Nephron progenitor cell (in vitro differentiated cells): ENCODE results near the gene ANXA11.
A peak's percentile ranks its signal among the peaks of the same experiment; 100 is the strongest.

ENCODE experiments used
- DNase-seq: peaks from one replicate; pipeline ENCODE4 v3.0.0; 2021
- H3K27ac Mint-ChIP-seq: 2 replicates; pipeline ENCODE4 v1.8.0; 2021; ENCODE audit warnings: mild to moderate bottlenecking, moderate library complexity, mixed read lengths
- H3K27me3 Mint-ChIP-seq: 2 replicates; pipeline ENCODE4 v1.8.0; 2021; ENCODE audit warnings: mild to moderate bottlenecking, low read depth, mixed read lengths; ENCODE audit not compliant: poor library complexity
- H3K36me3 Mint-ChIP-seq: 2 replicates; pipeline ENCODE4 v1.8.0; 2021; ENCODE audit warnings: low read depth, mixed read lengths
- H3K4me1 Mint-ChIP-seq: 2 replicates; pipeline ENCODE4 v1.8.0; 2021; ENCODE audit warnings: mixed read lengths
- H3K4me3 Mint-ChIP-seq: 2 replicates; pipeline ENCODE4 v1.8.0; 2021; ENCODE audit warnings: mild to moderate bottlenecking, moderate library complexity, mixed read lengths
- H3K9me3 Mint-ChIP-seq: 2 replicates; pipeline ENCODE4 v1.8.0; 2021; ENCODE audit warnings: mild to moderate bottlenecking, moderate library complexity, mixed read lengths
- CTCF ChIP-seq: fragments of 200-600 bp; sonication (generic); IDR thresholded peaks from 2 replicates; pipeline ENCODE4 v1.5.0; 2021; ENCODE audit warnings: antibody characterized with exemption

The ANXA11 gene

GRCh38 chr10:80201608-80202141 is 3.7 kb downstream of the ANXA11 start:
- Mint-ChIP-seq H3K27me3 (peaks cover 16% of the 10 kb centered on the region), H3K27ac (no peak overlapping the region), H3K4me3 (no peak overlapping the region), H3K4me1 (peaks cover 40% of the 10 kb centered on the region), H3K36me3 (no peaks in the 10 kb centered on the region), H3K9me3 (no peaks in the 10 kb centered on the region)
- DNase-seq = no peak
- TF ChIP-seq CTCF = no peak

GRCh38 chr10:80200687-80201086 is 4.7 kb downstream of the ANXA11 start:
- Mint-ChIP-seq H3K36me3 (no peaks in the 10 kb centered on the region), H3K9me3 (no peaks in the 10 kb centered on the region), H3K27ac (no peak overlapping the region), H3K27me3 (peaks cover 13% of the 10 kb centered on the region), H3K4me1 (peaks cover 30% of the 10 kb centered on the region), H3K4me3 (no peak overlapping the region)
- DNase-seq = no peak
- no peak for TF ChIP-seq CTCF

GRCh38 chr10:80200259-80200658 is 5.1 kb downstream of the ANXA11 start:
- Mint-ChIP-seq H3K36me3 (no peaks in the 10 kb centered on the region), H3K4me3 (no peak overlapping the region), H3K27me3 (peaks cover 14% of the 10 kb centered on the region), H3K4me1 (peaks cover 27% of the 10 kb centered on the region), H3K9me3 (no peaks in the 10 kb centered on the region), H3K27ac (no peak overlapping the region)
- no peak for DNase-seq
- no peak for TF ChIP-seq CTCF

GRCh38 chr10:80199828-80200227 is 5.5 kb downstream of the ANXA11 start:
- H3K9me3 Mint-ChIP-seq = no peaks in the 10 kb centered on the region
- no peak for DNase-seq
- peaks cover 15% of the 10 kb centered on the region for H3K27me3 Mint-ChIP-seq
- no peak overlapping the region for H3K4me3 Mint-ChIP-seq
- H3K36me3 Mint-ChIP-seq = no peaks in the 10 kb centered on the region
- H3K4me1 Mint-ChIP-seq = peaks cover 27% of the 10 kb centered on the region
- no peak for TF ChIP-seq CTCF
- H3K27ac Mint-ChIP-seq = no peak overlapping the region

DNA sequence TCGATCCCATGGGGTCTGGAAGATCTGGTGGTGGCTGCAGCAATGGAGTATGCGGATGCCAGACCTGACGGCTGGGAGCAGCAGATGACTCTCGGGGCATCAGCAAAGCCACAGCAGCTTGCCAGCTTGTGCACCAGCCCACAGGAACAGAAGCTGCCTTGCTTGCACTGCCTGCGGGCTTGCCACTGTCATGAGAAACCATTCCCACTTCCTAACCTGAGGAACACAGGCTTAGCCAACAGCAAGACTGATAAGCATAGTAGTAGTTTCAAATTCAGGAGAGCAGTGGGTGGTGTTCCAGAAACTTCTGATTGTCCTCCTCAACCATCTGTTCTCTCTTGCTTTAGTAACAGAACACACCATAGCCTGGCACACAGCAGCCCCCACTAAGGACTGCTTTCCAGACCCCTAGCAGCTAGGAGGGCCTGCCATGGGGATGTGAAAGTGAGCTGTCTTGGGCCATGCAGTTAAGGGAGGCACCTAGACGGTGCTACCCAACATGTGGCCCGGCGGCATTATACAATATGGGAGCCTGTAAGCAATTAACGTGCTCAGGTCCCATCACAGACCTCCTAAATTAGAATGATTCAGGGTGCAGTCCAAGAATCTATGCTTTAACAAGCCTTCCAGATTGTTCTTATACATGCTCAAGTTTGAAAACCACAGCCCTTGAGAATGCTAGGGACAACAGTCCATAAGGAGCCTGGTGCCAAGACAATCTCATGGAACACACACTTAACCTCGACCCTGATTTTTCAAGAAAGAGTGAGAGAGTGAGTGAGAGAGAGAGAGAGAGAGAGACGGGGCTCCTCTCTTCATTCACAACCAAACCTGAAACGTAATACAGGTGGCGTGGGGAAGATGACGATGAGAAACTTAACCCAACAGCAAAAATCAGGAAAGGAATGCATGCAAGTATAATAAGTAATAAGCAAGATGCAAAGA is 7.1 kb downstream of the ANXA11 start:
- DNase-seq = no peak
- TF ChIP-seq CTCF = no peak
- H3K4me1 Mint-ChIP-seq = peaks cover 15% of the 10 kb centered on the region
- no peaks in the 10 kb centered on the region for H3K36me3 Mint-ChIP-seq
- H3K4me3 Mint-ChIP-seq = no peak overlapping the region
- no peaks in the 10 kb centered on the region for H3K9me3 Mint-ChIP-seq
- peak overlapping the region; percentile 19 for H3K27ac Mint-ChIP-seq
- peaks cover 9% of the 10 kb centered on the region for H3K27me3 Mint-ChIP-seq
